Measurements from ENCODE around the gene MXRA7. TPM values are rescaled to one million over a fixed set of nuclear protein-coding genes. Genes with fewer than 3 reads are reported as not detected.
"Not testable (repeated sequence)": the region's sequence is repeated elsewhere in the genome, so short reads cannot be mapped to it uniquely, and the experiment has no call there.

The MXRA7 gene
- polyA plus RNA-seq, 3 donors, result 107 to 119 (median 114) TPM

- DNase-seq (ENCODE audit: low read depth in 3 of 3, low spot score in 2 of 3), result no peak
Measured at GRCh38 chr17:76718516-76718915, 7.8 kb upstream of the MXRA7 start.

- no peak for DNase-seq (ENCODE audit: low read depth in 3 of 3, low spot score in 2 of 3)
Measured at GRCh38 chr17:76716839-76717215, 6.1 kb upstream of the MXRA7 start.

DNA sequence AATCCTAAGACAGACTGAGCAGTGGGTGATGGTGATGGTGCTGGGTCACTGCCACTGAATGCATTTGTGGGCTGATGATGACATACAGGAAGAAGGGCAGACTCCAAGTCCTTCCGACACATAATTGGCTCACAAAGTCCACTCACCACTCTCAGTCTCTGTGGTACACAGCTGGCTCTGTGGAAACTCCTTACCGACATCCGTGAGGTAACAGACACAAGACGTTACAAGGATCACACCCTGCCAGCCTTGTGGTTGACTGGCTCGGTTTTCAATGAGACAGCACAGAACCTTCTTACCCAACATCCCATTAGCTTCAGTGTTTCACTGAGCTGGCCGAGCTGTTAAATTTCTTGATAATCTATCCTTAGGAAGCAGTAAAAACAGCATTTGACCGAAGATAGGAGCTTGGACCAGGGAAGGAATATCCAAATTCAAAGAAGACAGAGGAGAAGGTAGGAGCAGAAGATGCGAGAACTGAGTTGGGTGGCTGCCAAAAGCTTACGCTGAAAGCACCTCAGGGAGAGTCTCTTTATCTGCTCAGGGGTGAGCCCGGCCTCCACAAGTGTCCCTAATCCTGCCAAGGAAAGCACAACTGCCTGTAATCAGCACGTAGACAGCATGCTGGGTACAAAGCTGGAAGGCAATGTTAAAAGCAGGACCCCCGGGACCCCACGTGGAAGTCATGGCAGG is 5.5 kb upstream of the MXRA7 start:
- no peak for DNase-seq (ENCODE audit: low read depth in 3 of 3, low spot score in 2 of 3)

DNA sequence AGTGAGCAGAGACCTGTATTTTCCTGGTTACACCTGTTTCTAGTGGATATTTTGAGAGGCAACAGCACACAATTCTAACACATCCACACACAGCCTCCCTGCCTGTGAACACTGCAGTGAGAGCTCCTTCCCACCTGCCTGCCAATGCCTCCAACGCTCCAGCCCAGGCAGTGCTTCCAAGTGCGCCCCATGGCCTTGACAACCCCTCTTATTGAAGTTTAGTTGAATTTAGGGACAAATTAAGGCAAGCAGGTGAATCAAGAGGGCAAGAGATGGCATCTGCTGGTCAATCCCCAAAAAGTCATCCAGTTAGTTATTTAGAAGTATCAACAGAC is 4.7 kb upstream of the MXRA7 start:
- DNase-seq (ENCODE audit: low read depth in 3 of 3, low spot score in 2 of 3), result no peak

- DNase-seq (ENCODE audit: low read depth in 3 of 3, low spot score in 2 of 3), result no peak
Measured at GRCh38 chr17:76714822-76715495, 4.2 kb upstream of the MXRA7 start.

DNA sequence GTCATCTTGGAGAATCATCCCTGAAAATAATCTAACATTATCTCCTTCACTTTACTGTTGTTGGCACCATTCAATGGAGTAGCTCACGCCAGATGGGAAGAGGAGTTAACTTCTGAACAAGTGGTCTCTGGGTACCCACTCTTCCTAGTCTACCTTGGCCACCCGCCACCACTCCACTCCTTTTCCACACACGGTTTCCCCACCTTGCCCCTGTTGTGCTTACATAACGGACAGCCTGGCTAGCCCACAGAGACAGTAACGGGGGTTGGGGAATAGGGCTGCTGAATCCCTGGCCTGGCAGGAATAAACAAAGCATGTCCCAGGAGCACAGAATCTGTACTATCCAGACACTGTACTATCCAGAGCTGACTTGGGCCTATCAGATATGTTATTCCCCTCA is 3.6 kb upstream of the MXRA7 start:
- no peak for DNase-seq (ENCODE audit: low read depth in 3 of 3, low spot score in 2 of 3)

- DNase-seq (ENCODE audit: low read depth in 3 of 3, low spot score in 2 of 3), result no peak
Measured at GRCh38 chr17:76713765-76714164, 3.0 kb upstream of the MXRA7 start.

DNA sequence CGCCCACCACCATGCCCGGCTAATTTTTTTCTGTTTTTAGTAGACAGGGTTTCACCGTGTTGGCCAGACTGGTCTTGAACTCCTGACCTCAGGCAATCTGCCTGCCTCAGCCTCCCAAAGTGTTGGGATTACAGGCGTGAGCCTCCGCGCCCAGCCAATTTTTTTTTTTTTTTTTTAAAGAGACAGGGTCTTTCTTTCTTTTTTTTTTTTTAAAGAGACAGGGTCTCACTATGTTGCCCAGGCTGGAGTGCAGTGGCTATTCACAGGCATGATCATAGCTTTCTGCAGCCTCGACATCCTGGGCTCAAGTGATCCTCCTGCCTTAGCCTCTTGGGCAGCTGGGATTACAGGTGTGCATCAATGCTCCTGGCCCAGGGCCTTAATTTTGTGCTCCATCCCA is 1.6 kb upstream of the MXRA7 start:
- not testable (repeated sequence) for DNase-seq (ENCODE audit: low read depth in 3 of 3, low spot score in 2 of 3)

DNA sequence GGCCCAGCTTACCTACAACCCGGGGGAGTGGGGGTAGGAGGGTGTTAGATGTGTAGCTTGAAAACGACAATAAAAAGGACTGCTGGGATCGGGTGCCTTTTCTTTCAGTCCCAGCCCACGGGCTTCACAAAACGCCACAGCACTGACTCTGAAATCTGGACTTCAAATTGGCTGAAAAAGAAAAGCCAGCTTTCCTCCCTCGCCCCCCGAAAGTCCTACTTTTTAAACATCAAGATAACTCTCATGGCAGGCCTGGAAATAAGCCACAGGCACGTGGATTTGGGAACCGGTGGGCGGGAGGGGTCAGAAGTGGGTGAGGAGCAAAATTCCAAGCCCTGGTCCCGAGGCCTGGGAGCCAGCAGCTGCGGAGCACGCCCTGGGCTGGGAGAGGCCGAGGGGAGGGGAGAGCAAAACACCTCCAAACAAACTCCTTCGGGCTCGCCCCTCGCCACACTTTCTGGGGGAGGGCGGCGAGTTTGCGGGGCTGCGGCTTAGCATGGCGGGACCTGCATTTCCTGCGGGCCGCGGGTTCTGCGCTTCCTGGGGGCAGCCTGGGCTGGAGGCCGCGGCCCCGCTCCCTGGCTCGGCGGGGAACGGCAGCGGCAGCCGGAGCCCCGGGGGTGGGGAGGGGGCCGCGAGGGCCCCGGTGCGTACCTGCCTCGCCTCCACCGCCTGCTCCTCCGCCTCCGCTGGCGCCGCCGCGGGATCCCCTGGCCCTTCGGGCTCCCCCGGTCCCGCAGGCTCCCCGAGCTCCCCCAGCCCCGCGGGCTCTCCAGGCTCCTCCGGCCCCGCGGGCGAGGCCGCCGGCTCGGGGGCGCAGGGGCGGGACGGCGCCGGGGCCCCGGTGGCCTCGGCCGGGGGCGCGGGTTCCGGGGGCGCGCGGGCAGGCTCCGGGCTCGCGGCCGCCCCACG is 558 bp downstream of the MXRA7 start:
- not testable (repeated sequence) for DNase-seq (ENCODE audit: low read depth in 3 of 3, low spot score in 2 of 3)

DNA sequence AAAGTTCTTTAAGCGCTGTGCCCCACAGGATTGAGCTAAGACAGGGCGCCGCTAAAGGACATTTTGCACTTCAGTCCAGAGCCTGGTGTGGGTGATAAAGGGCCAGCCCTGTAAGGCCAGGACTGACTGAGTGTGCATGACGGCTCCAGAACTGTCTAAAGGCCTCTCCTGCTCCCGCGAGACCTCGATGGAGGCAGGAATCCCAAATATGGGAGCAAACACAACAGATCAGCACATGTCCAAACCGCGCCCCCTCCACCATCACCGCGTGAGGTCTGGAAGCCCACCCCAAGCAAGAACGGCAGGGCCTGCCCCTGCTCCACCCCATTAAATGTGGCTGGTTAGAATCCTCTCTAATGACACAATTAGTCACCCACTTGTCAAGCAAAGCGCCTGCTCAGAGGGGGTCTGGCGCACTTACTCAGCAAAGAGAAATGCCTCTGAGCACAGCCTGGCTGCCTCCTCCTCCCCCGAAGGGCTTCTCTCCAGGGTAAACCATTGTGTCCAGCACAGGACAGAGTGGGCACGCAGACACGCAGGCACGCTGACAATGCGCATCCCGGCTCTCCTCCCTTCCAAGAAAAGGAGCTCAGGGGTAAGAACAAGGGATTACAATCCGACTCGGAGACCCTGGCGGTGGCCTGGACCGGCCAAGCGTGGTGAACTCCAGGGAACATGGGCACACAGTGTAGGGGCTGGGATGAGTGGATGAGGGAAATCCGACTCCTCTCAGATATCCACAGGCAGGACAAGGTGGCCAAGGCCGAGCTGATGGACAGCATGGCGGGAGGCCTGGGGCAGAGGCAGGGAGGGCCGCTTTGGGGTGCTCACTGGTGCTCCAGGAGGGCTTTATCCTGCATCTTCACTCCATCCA is 1.5 kb downstream of the MXRA7 start:
- no peak for DNase-seq (ENCODE audit: low read depth in 3 of 3, low spot score in 2 of 3)

GRCh38 chr17:76707985-76708807 is 2.6 kb downstream of the MXRA7 start:
- no peak for DNase-seq (ENCODE audit: low read depth in 3 of 3, low spot score in 2 of 3)

GRCh38 chr17:76706817-76707216 is 3.9 kb downstream of the MXRA7 start:
- no peak for DNase-seq (ENCODE audit: low read depth in 3 of 3, low spot score in 2 of 3)

GRCh38 chr17:76704805-76705204 is 6.0 kb downstream of the MXRA7 start:
- DNase-seq (ENCODE audit: low read depth in 3 of 3, low spot score in 2 of 3), result no peak

DNA sequence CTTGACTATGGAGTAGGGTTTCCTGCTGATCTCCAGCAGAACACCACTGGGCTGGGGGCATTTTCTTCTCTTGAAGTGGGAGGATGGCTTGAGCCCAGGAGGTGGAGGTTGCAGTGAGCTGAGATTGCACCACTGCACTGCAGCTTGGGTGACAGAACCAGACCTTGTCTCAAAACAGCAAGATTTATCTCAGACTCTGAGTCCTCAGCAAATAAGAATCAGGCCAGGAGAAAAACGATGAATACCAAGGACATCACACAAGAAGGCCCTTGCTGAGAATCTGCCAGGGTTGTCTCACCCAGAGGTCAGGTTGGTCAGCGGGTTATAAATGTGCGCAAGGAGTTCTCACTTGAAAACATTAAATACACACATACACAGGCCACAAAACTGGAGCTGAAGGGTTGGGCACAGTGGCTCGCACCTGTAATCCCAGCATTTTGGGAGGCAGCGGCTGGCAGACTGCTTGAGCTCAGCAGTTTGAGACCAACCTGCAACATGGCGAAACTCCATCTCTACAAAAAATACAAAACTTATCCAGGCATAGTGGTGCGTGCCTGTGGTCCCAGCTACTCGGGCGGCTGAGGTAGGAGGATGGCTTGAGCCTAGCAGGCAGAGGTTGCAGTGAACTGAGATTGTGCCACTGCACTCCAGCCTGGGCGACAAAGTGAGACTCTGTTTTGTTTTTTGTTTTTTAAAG is 7.7 kb downstream of the MXRA7 start:
- DNase-seq (ENCODE audit: low read depth in 3 of 3, low spot score in 2 of 3), result no peak

GRCh38 chr17:76702076-76702475 is 8.7 kb downstream of the MXRA7 start:
- no peak for DNase-seq (ENCODE audit: low read depth in 3 of 3, low spot score in 2 of 3)

DNA sequence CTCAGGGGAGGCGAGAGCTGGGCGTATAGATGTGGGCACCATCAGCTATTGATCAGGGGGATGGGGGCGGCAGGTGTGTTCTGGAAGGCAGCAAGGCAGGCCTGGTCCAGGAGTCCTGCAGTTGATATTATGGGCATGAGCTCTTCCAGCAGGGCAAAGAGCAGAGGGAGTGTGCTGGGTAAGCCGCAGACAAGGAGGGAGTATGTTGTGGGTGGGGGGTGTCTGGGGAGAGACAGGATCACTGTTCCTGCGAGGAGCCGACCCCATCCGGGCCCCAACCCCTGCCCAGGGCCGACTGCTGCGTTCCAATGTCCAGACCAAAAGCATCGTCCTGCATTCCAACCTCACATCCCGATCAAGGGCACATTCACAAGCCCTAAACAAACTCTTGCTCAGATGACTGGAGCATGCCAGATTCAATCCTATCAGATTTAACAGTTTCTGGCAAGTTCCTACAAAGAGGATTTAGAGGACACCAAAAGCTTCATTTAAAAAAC is 9.2 kb downstream of the MXRA7 start:
- DNase-seq (ENCODE audit: low read depth in 3 of 3, low spot score in 2 of 3), result no peak

- DNase-seq (ENCODE audit: low read depth in 3 of 3, low spot score in 2 of 3), result no peak
Measured at GRCh38 chr17:76700617-76701470, 9.9 kb downstream of the MXRA7 start.

DNA sequence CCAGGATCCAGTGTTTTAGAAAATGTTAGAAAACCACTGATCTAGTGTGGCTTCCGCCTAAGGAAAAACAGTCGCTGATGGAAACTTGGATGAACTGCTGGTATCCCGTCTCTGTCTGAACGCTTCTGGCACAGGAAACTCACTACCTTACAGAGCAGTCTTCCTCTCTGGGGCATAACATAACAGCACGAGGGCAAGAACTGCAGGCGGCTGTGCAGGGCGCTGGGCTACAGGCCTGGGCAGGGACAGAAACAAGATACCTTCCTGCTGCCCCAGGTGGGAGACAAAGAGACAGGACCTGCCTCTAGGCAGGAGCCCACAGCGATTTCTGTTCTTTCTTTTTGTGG is 10.5 kb downstream of the MXRA7 start:
- DNase-seq (ENCODE audit: low read depth in 3 of 3, low spot score in 2 of 3), result no peak

Data from right renal cortex interstitium (tissue), 3 donors.